ENCODE results near the gene CAPS2.

CAPS2 gene

DNA sequence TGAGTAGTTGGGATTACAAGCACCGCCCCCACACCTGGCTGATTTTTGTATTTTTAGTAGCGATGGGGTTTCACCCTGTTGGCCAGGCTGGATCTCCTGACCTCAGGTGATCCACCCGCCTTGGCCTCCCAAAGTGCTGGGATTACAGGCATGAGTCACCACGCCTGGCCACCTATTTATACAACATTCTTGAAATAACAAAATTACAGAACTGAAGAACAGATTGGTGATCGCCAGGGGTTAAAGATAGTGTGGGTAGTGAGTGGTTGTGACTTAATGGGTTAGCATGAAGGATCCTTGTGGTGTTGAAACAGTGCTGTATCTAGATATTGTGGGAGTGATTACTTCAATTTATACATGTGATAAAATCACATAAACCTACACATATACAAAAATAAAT is 11.7 kb upstream of the CAPS2 start:
- no peak for DNase-seq (ENCODE audit: low spot score)

GRCh38 chr12:75337905-75338304 is 7.8 kb upstream of the CAPS2 start:
- H3K23ac ChIP-seq (ENCODE audit: low read depth, low read length, poor library complexity), result no peak overlapping the region
- no peaks in the 10 kb centered on the region for H3K36me3 ChIP-seq (replicated peaks in 1 of 2; ENCODE audit: control insufficient read depth in 2 of 2, insufficient read depth in 2 of 2, low read length in 2 of 2)
- no peak overlapping the region for H2BK15ac ChIP-seq (ENCODE audit: low read length)
- H3K9ac ChIP-seq (ENCODE audit: low read depth, low read length, poor library complexity), result no peak overlapping the region
- H4K8ac ChIP-seq (ENCODE audit: low read depth, low read length), result no peak overlapping the region
- no peak overlapping the region for H2AFZ ChIP-seq (ENCODE audit: low read length)
- no peak overlapping the region for H2BK5ac ChIP-seq (ENCODE audit: low read length)
- no peak overlapping the region for H3K27ac ChIP-seq (replicated peaks; ENCODE audit: low read length)
- H2BK12ac ChIP-seq (ENCODE audit: low read length), result no peak overlapping the region
- peaks cover 0 to 2% of the 10 kb centered on the region in 2 donors for H3K4me1 ChIP-seq (ENCODE audit: control insufficient read depth in 2 of 2, insufficient read depth in 1 of 2, low read depth in 1 of 2, low read length in 2 of 2)
- H3K4me2 ChIP-seq (ENCODE audit: insufficient read depth, low read length, poor library complexity, severe bottlenecking), result no peak overlapping the region
- no peaks in the 10 kb centered on the region for H3K9me3 ChIP-seq (replicated peaks in 1 of 2; ENCODE audit: control insufficient read depth in 2 of 2, insufficient read depth in 1 of 2, low read depth in 1 of 2, low read length in 2 of 2)
- H2BK120ac ChIP-seq (ENCODE audit: low read depth, low read length), result no peak overlapping the region
- H3K14ac ChIP-seq (ENCODE audit: low read length), result no peak overlapping the region
- WGBS, 2 donors (ENCODE audit: extremely low coverage in 2 of 2, insufficient read length in 2 of 2, insufficient replicate concordance in 1 of 2), result no CpG with 5 or more reads among the region's 1 CpG
- no peak overlapping the region for H4K91ac ChIP-seq (ENCODE audit: low read depth, low read length, poor library complexity)
- no peak overlapping the region for H3K18ac ChIP-seq (ENCODE audit: low read length)
- H3K4me3 ChIP-seq (ENCODE audit: low read length in 2 of 2), result no peak overlapping the region
- no peak overlapping the region for H2AK5ac ChIP-seq (ENCODE audit: low read depth, low read length)
- H3K4ac ChIP-seq (ENCODE audit: low read length), result no peak overlapping the region
- no peaks in the 10 kb centered on the region for H3K79me1 ChIP-seq (ENCODE audit: low read depth, low read length)
- no peak for DNase-seq (ENCODE audit: low spot score)
- H3K27me3 ChIP-seq (ENCODE audit: control insufficient read depth in 3 of 3, insufficient read depth in 3 of 3, low read depth in 1 of 3, low read length in 3 of 3), result no peaks in the 10 kb centered on the region

More for the DNA sequence above, 11.7 kb upstream of the CAPS2 start:
- H2BK15ac ChIP-seq (ENCODE audit: low read length), result no peak overlapping the region
- no peak overlapping the region for H2BK120ac ChIP-seq (ENCODE audit: low read depth, low read length)
- H3K36me3 ChIP-seq (replicated peaks in 1 of 2; ENCODE audit: control insufficient read depth in 2 of 2, insufficient read depth in 2 of 2, low read length in 2 of 2), result no peaks in the 10 kb centered on the region
- H2BK12ac ChIP-seq (ENCODE audit: low read length), result no peak overlapping the region
- H3K27me3 ChIP-seq (ENCODE audit: control insufficient read depth in 3 of 3, insufficient read depth in 3 of 3, low read depth in 1 of 3, low read length in 3 of 3), result no peaks in the 10 kb centered on the region
- H3K4me1 ChIP-seq (ENCODE audit: control insufficient read depth in 2 of 2, insufficient read depth in 1 of 2, low read depth in 1 of 2, low read length in 2 of 2), result no peaks in the 10 kb centered on the region
- no CpG with 5 or more reads among the region's 5 CpGs for WGBS, 2 donors (ENCODE audit: extremely low coverage in 2 of 2, insufficient read length in 2 of 2, insufficient replicate concordance in 1 of 2)
- H4K8ac ChIP-seq (ENCODE audit: low read depth, low read length), result no peak overlapping the region
- H3K9ac ChIP-seq (ENCODE audit: low read depth, low read length, poor library complexity), result no peak overlapping the region
- no peak overlapping the region for H3K18ac ChIP-seq (ENCODE audit: low read length)
- H3K4ac ChIP-seq (ENCODE audit: low read length), result no peak overlapping the region
- H3K23ac ChIP-seq (ENCODE audit: low read depth, low read length, poor library complexity), result no peak overlapping the region
- H3K9me3 ChIP-seq (replicated peaks in 1 of 2; ENCODE audit: control insufficient read depth in 2 of 2, insufficient read depth in 1 of 2, low read depth in 1 of 2, low read length in 2 of 2), result no peaks in the 10 kb centered on the region
- H2AK5ac ChIP-seq (ENCODE audit: low read depth, low read length), result no peak overlapping the region
- no peaks in the 10 kb centered on the region for H3K79me1 ChIP-seq (ENCODE audit: low read depth, low read length)
- no peak overlapping the region for H3K27ac ChIP-seq (replicated peaks; ENCODE audit: low read length)
- no peak overlapping the region for H3K4me3 ChIP-seq (ENCODE audit: low read length in 2 of 2)
- no peak overlapping the region for H2BK5ac ChIP-seq (ENCODE audit: low read length)
- H4K91ac ChIP-seq (ENCODE audit: low read depth, low read length, poor library complexity), result no peak overlapping the region
- no peak overlapping the region for H3K14ac ChIP-seq (ENCODE audit: low read length)
- no peak overlapping the region for H2AFZ ChIP-seq (ENCODE audit: low read length)
- no peak overlapping the region for H3K4me2 ChIP-seq (ENCODE audit: insufficient read depth, low read length, poor library complexity, severe bottlenecking)

- no peak within 1 kb of the TSS for H3K14ac ChIP-seq (ENCODE audit: low read length)
- WGBS, 2 donors (ENCODE audit: extremely low coverage in 2 of 2, insufficient read length in 2 of 2, insufficient replicate concordance in 1 of 2), result no CpG with 5 or more reads among the region's 23 CpGs
- H2BK15ac ChIP-seq (ENCODE audit: low read length), result no peak within 1 kb of the TSS
- H3K79me1 ChIP-seq (ENCODE audit: low read depth, low read length), result no peaks in the 10 kb centered on the region
- no peak within 1 kb of the TSS for H3K9ac ChIP-seq (ENCODE audit: low read depth, low read length, poor library complexity)
- H3K9me3 ChIP-seq (replicated peaks in 1 of 2; ENCODE audit: control insufficient read depth in 2 of 2, insufficient read depth in 1 of 2, low read depth in 1 of 2, low read length in 2 of 2), result no peaks in the 10 kb centered on the region
- no peak within 1 kb of the TSS for H2BK12ac ChIP-seq (ENCODE audit: low read length)
- H2BK120ac ChIP-seq (ENCODE audit: low read depth, low read length), result no peak within 1 kb of the TSS
- H2AK5ac ChIP-seq (ENCODE audit: low read depth, low read length), result no peak within 1 kb of the TSS
- peak; percentile 93 for DNase-seq (ENCODE audit: low spot score)
- H3K4me1 ChIP-seq (ENCODE audit: control insufficient read depth in 2 of 2, insufficient read depth in 1 of 2, low read depth in 1 of 2, low read length in 2 of 2), result peaks cover 3 to 4% of the 10 kb centered on the region in 2 donors
- H3K4ac ChIP-seq (ENCODE audit: low read length), result no peak within 1 kb of the TSS
- peak within 1 kb of the TSS; percentile 67 for H3K4me2 ChIP-seq (ENCODE audit: insufficient read depth, low read length, poor library complexity, severe bottlenecking)
- H4K8ac ChIP-seq (ENCODE audit: low read depth, low read length), result no peak within 1 kb of the TSS
- H3K36me3 ChIP-seq (replicated peaks in 1 of 2; ENCODE audit: control insufficient read depth in 2 of 2, insufficient read depth in 2 of 2, low read length in 2 of 2), result no peaks in the 10 kb centered on the region
- no peak within 1 kb of the TSS for H2BK5ac ChIP-seq (ENCODE audit: low read length)
- H3K18ac ChIP-seq (ENCODE audit: low read length), result peak within 1 kb of the TSS; percentile 67
- no peak within 1 kb of the TSS for H4K91ac ChIP-seq (ENCODE audit: low read depth, low read length, poor library complexity)
- H3K27me3 ChIP-seq (ENCODE audit: control insufficient read depth in 3 of 3, insufficient read depth in 3 of 3, low read depth in 1 of 3, low read length in 3 of 3), result no peaks in the 10 kb centered on the region
- no peak within 1 kb of the TSS for H3K27ac ChIP-seq (replicated peaks; ENCODE audit: low read length)
- peak within 1 kb of the TSS; percentile 85 for H2AFZ ChIP-seq (ENCODE audit: low read length)
- H3K23ac ChIP-seq (ENCODE audit: low read depth, low read length, poor library complexity), result no peak within 1 kb of the TSS
- peak within 1 kb of the TSS; percentile 36 to 76 for H3K4me3 ChIP-seq (ENCODE audit: low read length in 2 of 2)
Observed at GRCh38 chr12:75334384-75335030, 4.4 kb upstream of the CAPS2 start, which contains the start of gene GLIPR1L1. TSS of gene GLIPR1L1 (plus strand) at chr12:75334670. CDS start at chr12:75334729, 59 bp downstream.

DNA sequence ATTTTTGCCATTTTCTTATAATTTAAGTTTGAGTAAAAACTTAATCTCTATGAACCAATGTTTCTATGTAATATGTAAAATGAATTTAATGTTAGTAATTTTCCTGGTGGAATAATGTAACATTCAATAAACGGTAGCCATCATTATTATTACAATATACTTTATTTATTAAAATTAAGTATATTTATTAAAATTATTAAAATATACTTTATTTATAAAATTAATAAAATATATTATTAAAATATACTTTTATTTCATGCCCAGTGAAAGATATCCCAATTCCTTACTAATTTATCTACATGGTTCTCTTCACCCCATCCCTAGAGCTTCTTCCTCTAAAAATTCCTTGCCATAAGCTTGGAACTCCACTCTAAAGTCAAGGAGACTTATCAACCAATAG is 2.5 kb downstream of the CAPS2 start:
- WGBS, 2 donors (ENCODE audit: extremely low coverage in 2 of 2, insufficient read length in 2 of 2, insufficient replicate concordance in 1 of 2), result no CpG with 5 or more reads among the region's 1 CpG
- H3K36me3 ChIP-seq (replicated peaks in 1 of 2; ENCODE audit: control insufficient read depth in 2 of 2, insufficient read depth in 2 of 2, low read length in 2 of 2), result no peaks in the 10 kb centered on the region
- H4K91ac ChIP-seq (ENCODE audit: low read depth, low read length, poor library complexity), result no peak overlapping the region
- DNase-seq (ENCODE audit: low spot score), result no peak
- H3K27ac ChIP-seq (replicated peaks; ENCODE audit: low read length), result no peak overlapping the region
- no peak overlapping the region for H4K8ac ChIP-seq (ENCODE audit: low read depth, low read length)
- H2AFZ ChIP-seq (ENCODE audit: low read length), result no peak overlapping the region
- no peak overlapping the region for H2BK12ac ChIP-seq (ENCODE audit: low read length)
- no peak overlapping the region for H3K4ac ChIP-seq (ENCODE audit: low read length)
- H2BK15ac ChIP-seq (ENCODE audit: low read length), result no peak overlapping the region
- no peak overlapping the region for H3K4me2 ChIP-seq (ENCODE audit: insufficient read depth, low read length, poor library complexity, severe bottlenecking)
- H3K14ac ChIP-seq (ENCODE audit: low read length), result no peak overlapping the region
- H3K4me1 ChIP-seq (ENCODE audit: control insufficient read depth in 2 of 2, insufficient read depth in 1 of 2, low read depth in 1 of 2, low read length in 2 of 2), result peaks cover 2 to 3% of the 10 kb centered on the region in 2 donors
- no peak overlapping the region for H3K18ac ChIP-seq (ENCODE audit: low read length)
- H3K79me1 ChIP-seq (ENCODE audit: low read depth, low read length), result no peaks in the 10 kb centered on the region
- H3K9me3 ChIP-seq (replicated peaks in 1 of 2; ENCODE audit: control insufficient read depth in 2 of 2, insufficient read depth in 1 of 2, low read depth in 1 of 2, low read length in 2 of 2), result no peaks in the 10 kb centered on the region
- H2AK5ac ChIP-seq (ENCODE audit: low read depth, low read length), result no peak overlapping the region
- H3K23ac ChIP-seq (ENCODE audit: low read depth, low read length, poor library complexity), result no peak overlapping the region
- H3K4me3 ChIP-seq (ENCODE audit: low read length in 2 of 2), result no peak overlapping the region
- no peak overlapping the region for H3K9ac ChIP-seq (ENCODE audit: low read depth, low read length, poor library complexity)
- H2BK120ac ChIP-seq (ENCODE audit: low read depth, low read length), result no peak overlapping the region
- no peaks in the 10 kb centered on the region for H3K27me3 ChIP-seq (ENCODE audit: control insufficient read depth in 3 of 3, insufficient read depth in 3 of 3, low read depth in 1 of 3, low read length in 3 of 3)
- no peak overlapping the region for H2BK5ac ChIP-seq (ENCODE audit: low read length)
